ENCODE results near the gene UROC1. TPM values are rescaled to one million over a fixed set of nuclear protein-coding genes. Genes with fewer than 3 reads are reported as not detected.

The UROC1 gene
- total RNA-seq, 6 donors from 2014 or later = not detected

GRCh38 chr3:126516936-126517290 is 660 bp downstream of the UROC1 start:
- DNase-seq = no peak
- 85 to 87% methylated on average over 9 of the region's 9 CpGs for WGBS, 2 donors
- H3K27ac ChIP-seq = no peak overlapping the region
- peaks cover 0 to 3% (median 0%) of the 10 kb centered on the region in 4 donors for H3K4me1 ChIP-seq
- no peak for ATAC-seq (ENCODE audit: low FRiP score in 2 of 2)
- H3K27me3 ChIP-seq = no peaks in the 10 kb centered on the region
- no peaks in the 10 kb centered on the region for H3K9me3 ChIP-seq
- no peaks in the 10 kb centered on the region for H3K36me3 ChIP-seq
- TF ChIP-seq POLR2A (IDR thresholded peaks at IDR 0.05) = no peak
- TF ChIP-seq, protein P1, sequence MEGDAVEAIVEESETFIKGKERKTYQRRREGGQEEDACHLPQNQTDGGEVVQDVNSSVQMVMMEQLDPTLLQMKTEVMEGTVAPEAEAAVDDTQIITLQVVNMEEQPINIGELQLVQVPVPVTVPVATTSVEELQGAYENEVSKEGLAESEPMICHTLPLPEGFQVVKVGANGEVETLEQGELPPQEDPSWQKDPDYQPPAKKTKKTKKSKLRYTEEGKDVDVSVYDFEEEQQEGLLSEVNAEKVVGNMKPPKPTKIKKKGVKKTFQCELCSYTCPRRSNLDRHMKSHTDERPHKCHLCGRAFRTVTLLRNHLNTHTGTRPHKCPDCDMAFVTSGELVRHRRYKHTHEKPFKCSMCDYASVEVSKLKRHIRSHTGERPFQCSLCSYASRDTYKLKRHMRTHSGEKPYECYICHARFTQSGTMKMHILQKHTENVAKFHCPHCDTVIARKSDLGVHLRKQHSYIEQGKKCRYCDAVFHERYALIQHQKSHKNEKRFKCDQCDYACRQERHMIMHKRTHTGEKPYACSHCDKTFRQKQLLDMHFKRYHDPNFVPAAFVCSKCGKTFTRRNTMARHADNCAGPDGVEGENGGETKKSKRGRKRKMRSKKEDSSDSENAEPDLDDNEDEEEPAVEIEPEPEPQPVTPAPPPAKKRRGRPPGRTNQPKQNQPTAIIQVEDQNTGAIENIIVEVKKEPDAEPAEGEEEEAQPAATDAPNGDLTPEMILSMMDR (IDR thresholded peaks at IDR 0.05) = no peak
- no peak overlapping the region for H3K4me3 ChIP-seq

DNA sequence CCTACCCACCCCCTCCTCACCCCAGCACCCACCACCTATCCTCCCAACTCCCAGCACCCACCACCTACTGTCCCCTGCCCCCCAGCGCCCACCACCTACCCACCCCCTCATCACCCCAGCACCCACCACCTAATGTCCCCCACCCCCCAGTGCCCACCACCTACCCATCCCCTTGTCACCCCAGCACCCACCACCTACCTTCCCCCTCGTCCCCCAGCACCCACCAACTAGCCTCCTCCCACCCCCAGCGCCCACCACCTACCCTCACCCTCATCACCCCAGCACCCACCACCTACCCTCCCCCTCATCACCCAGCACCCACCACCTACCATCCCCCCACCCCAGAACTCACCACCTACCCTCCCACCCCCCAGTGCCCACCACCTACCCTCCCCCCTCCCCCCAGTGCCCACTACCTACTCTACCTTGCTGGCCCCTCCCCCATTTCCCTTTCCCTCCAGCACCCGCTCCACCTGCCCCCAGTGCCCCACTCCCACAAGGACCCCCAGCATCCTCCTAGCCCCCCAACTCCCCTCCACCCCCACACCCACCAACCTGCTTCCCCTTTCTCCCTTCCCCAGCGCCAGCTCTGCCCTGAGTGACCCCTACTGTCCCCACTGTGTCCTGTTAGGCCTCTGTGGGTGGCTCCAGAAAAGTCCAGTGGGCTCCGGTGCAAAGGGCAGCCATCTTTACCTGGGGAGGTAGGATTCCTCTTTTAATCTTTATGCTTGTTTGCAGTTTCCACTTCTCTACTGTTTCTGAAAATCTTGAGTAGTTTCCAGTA is 1.2 kb downstream of the UROC1 start:
- Histone ChIP-seq H3K27me3 (no peaks in the 10 kb centered on the region), H3K9me3 (no peaks in the 10 kb centered on the region), H3K27ac (no peak overlapping the region), H3K4me3 (no peak overlapping the region), H3K36me3 (no peaks in the 10 kb centered on the region), H3K4me1 (peaks cover 0 to 3% (median 0%) of the 10 kb centered on the region in 4 donors)
- ATAC-seq (ENCODE audit: low FRiP score in 2 of 2) (no peak), DNase-seq (no peak)
- TF ChIP-seq, protein P1 (IDR thresholded peaks at IDR 0.05) = no peak
- TF ChIP-seq POLR2AphosphoS5 (IDR thresholded peaks at IDR 0.05) = no peak
- no peak for TF ChIP-seq POLR2A (IDR thresholded peaks at IDR 0.05)
- TF ChIP-seq EP300 (IDR thresholded peaks at IDR 0.05) = no peak
- 67 to 93% methylated on average over 1 to 2 of the region's 6 CpGs for WGBS, 2 donors

- Histone ChIP-seq H3K4me3 (no peak overlapping the region), H3K4me1 (peaks cover 0 to 3% (median 0%) of the 10 kb centered on the region in 4 donors), H3K27ac (no peak overlapping the region), H3K27me3 (no peaks in the 10 kb centered on the region), H3K9me3 (no peaks in the 10 kb centered on the region), H3K36me3 (no peaks in the 10 kb centered on the region)
- no peak for DNase-seq
- ATAC-seq (ENCODE audit: low FRiP score in 2 of 2) = no peak
- WGBS, 2 donors = 88 to 100% methylated on average over 5 to 8 of the region's 8 CpGs
- no peak for TF ChIP-seq POLR2AphosphoS5 (IDR thresholded peaks at IDR 0.05)
- no peak for TF ChIP-seq POLR2A (IDR thresholded peaks at IDR 0.05)
- TF ChIP-seq, protein P1 (IDR thresholded peaks at IDR 0.05) = no peak
- no peak for TF ChIP-seq EP300 (IDR thresholded peaks at IDR 0.05)
Measured at GRCh38 chr3:126515066-126515706, 2.4 kb downstream of the UROC1 start.

DNA sequence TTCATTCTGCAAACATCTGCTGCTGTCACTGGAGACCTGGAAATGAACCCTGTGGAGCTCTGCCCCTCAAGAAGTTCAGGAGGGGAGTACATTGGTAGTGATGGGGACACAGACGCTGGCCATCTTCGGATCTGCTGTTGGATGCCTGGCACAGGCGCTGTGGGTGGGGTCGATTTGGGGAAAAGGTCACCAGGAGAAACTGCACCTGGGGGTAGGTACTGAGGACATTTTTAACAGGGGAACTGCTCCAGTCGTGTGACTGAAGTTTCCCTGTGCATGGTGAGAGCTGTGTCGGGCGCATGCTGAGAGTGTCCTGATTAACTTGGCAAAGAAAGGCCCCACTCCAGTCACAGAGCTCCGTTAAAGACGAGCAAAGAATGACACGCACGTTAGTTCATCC is 3.4 kb downstream of the UROC1 start:
- H3K4me1 ChIP-seq = peaks cover 0 to 3% (median 0%) of the 10 kb centered on the region in 4 donors
- DNase-seq = no peak
- no peaks in the 10 kb centered on the region for H3K9me3 ChIP-seq
- no peak overlapping the region for H3K27ac ChIP-seq
- ATAC-seq (ENCODE audit: low FRiP score in 2 of 2) = no peak
- WGBS, 2 donors = 87 to 89% methylated on average over 9 to 11 of the region's 11 CpGs
- H3K36me3 ChIP-seq = no peaks in the 10 kb centered on the region
- H3K27me3 ChIP-seq = no peaks in the 10 kb centered on the region
- no peak overlapping the region for H3K4me3 ChIP-seq
- no peak for TF ChIP-seq POLR2AphosphoS5 (IDR thresholded peaks at IDR 0.05)
- TF ChIP-seq, protein P1 (IDR thresholded peaks at IDR 0.05) = no peak
- no peak for TF ChIP-seq EP300 (IDR thresholded peaks at IDR 0.05)

Measured in upper lobe of left lung (tissue), 6 donors.